H1 (cell line): ENCODE results near the gene GSTT4. TPM values are rescaled to one million over a fixed set of nuclear protein-coding genes. Genes with fewer than 3 reads are reported as not detected.

Experiments used
- CTCF ChIA-PET: fragments of 300-600 bp; sonication (Branson Sonifier 250); formaldehyde crosslinking; loops from one replicate; lab custom pipeline; 2021; ENCODE audit not compliant: partially characterized antibody; lab: Charles Lee
- POLR2A ChIA-PET: fragments of 300-600 bp; sonication (Branson Sonifier 250); formaldehyde crosslinking; loops from one replicate; lab custom pipeline; 2021; ENCODE audit warnings: inconsistent platforms; ENCODE audit not compliant: partially characterized antibody; lab: Charles Lee
- DNase-seq, 2 experiments: peaks; one replicate each; pipeline versions ENCODE4 v3.0.0 to v3.0.0-alpha.2; 2010 to 2022; ENCODE audit warnings: low spot score in 2 of 2, low read depth in 1 of 2, mixed read lengths in 1 of 2
- FAIRE-seq: peaks from 2 replicates; lab custom pipeline; 2011; peaks lifted over from hg19 to GRCh38; lab: Jason Lieb, UNC
- H2AFZ ChIP-seq: 2 replicates; pipeline ENCODE4 v1.8.1; 2012; ENCODE audit warnings: low read length, inconsistent platforms
- H2AK5ac ChIP-seq: 2 replicates; pipeline ENCODE4 v1.6.1; 2013; ENCODE audit warnings: low read depth, low read length
- H2BK120ac ChIP-seq: replicated peaks from 2 replicates; pipeline ENCODE3; 2013; ENCODE audit warnings: low read depth, low read length, inconsistent platforms
- H2BK12ac ChIP-seq: 2 replicates; pipeline ENCODE4 v1.6.1; 2013; ENCODE audit warnings: low read depth, low read length
- H2BK15ac ChIP-seq: 2 replicates; pipeline ENCODE4 v1.6.1; 2013; ENCODE audit warnings: low read length
- H2BK20ac ChIP-seq: 2 replicates; pipeline ENCODE4 v1.6.1; 2013; ENCODE audit warnings: low read length
- H2BK5ac ChIP-seq: 2 replicates; pipeline ENCODE4 v1.6.1; 2013; ENCODE audit warnings: low read depth, low read length
- H3K14ac ChIP-seq: 2 replicates; pipeline ENCODE4 v1.6.1; 2013; ENCODE audit warnings: inconsistent platforms; ENCODE audit not compliant: insufficient read length
- H3K18ac ChIP-seq: 2 replicates; pipeline ENCODE4 v1.6.1; 2013; ENCODE audit warnings: low read length; ENCODE audit errors: extremely low read depth
- H3K23ac ChIP-seq: 2 replicates; pipeline ENCODE4 v1.6.1; 2013; ENCODE audit warnings: inconsistent platforms; ENCODE audit not compliant: insufficient read length
- H3K23me2 ChIP-seq: 2 replicates; pipeline ENCODE4 v1.6.1; 2013; ENCODE audit warnings: low read depth, low read length
- H3K27ac ChIP-seq: 2 replicates; pipeline ENCODE4 v1.6.1; 2011; ENCODE audit warnings: low read depth, low read length, inconsistent platforms
- H3K27me3 ChIP-seq, 4 experiments: replicated peaks in 1 of 4; 1 replicate in 1 of 4; 2 replicates in 3 of 4; pipeline versions ENCODE4 v1.6.1 to v1.8.1; 2011 to 2013; ENCODE audit warnings: low read length in 3 of 4, mild to moderate bottlenecking in 3 of 4, inconsistent platforms in 2 of 4, mixed read lengths in 2 of 4, moderate library complexity in 1 of 4; ENCODE audit not compliant: control insufficient read depth in 3 of 4, insufficient read depth in 3 of 4; ENCODE audit errors: extremely low read depth in 1 of 4
- H3K36me3 ChIP-seq, 4 experiments: 2 replicates each; pipeline versions ENCODE4 v1.6.1 to v1.8.1; 2011 to 2013; ENCODE audit warnings: mild to moderate bottlenecking in 4 of 4, low read length in 3 of 4, moderate library complexity in 2 of 4, control low read depth in 1 of 4, inconsistent platforms in 1 of 4; ENCODE audit not compliant: insufficient read depth in 4 of 4, control insufficient read depth in 2 of 4
- H3K4ac ChIP-seq: replicated peaks from 2 replicates; pipeline ENCODE3; 2013; ENCODE audit warnings: low read length, low read depth, mixed read lengths, inconsistent platforms; ENCODE audit not compliant: insufficient read length
- H3K4me1 ChIP-seq, 4 experiments: replicated peaks in 1 of 4; 1 replicate in 1 of 4; 2 replicates in 3 of 4; pipeline versions ENCODE4 v1.6.1 to v1.8.1; 2011 to 2013; ENCODE audit warnings: low read length in 3 of 4, inconsistent platforms in 2 of 4, mixed read lengths in 1 of 4; ENCODE audit not compliant: insufficient read depth in 4 of 4, control insufficient read depth in 3 of 4
- H3K4me2 ChIP-seq, 2 experiments: 2 replicates each; pipeline versions ENCODE4 v1.6.1 to v1.8.1; 2011 to 2013; ENCODE audit warnings: low read depth in 2 of 2, low read length in 2 of 2, control low read depth in 1 of 2, inconsistent platforms in 1 of 2, mild to moderate bottlenecking in 1 of 2; ENCODE audit not compliant: insufficient read depth in 1 of 2
- H3K4me3 ChIP-seq, 4 experiments: fragments of 200-600, 300-600 bp in 1 of 4; sonication (generic), shearing (Covaris generic), sonication (Bioruptor Twin) in 1 of 4; 2 replicates each; pipeline versions ENCODE4 v1.5.1 to v1.8.1; 2011 to 2016; ENCODE audit warnings: low read length in 4 of 4, low read depth in 3 of 4, control low read depth in 2 of 4, inconsistent platforms in 2 of 4, mild to moderate bottlenecking in 2 of 4, mixed read lengths in 1 of 4, moderate library complexity in 1 of 4; ENCODE audit not compliant: insufficient read depth in 2 of 4; ENCODE audit errors: extremely low read depth in 1 of 4
- H3K56ac ChIP-seq: replicated peaks from 2 replicates; pipeline ENCODE3; 2013; ENCODE audit warnings: low read depth, mild to moderate bottlenecking, mixed read lengths, low read length, inconsistent platforms; ENCODE audit not compliant: insufficient read length
- H3K79me1 ChIP-seq: 2 replicates; pipeline ENCODE4 v1.6.1; 2013; ENCODE audit warnings: low read depth, low read length, control low read depth
- H3K79me2 ChIP-seq, 2 experiments: 2 replicates each; pipeline versions ENCODE4 v1.6.1 to v1.8.1; 2012 to 2013; ENCODE audit warnings: low read length in 2 of 2, mild to moderate bottlenecking in 2 of 2, inconsistent platforms in 1 of 2; ENCODE audit not compliant: insufficient read depth in 2 of 2, control insufficient read depth in 1 of 2
- H3K9ac ChIP-seq, 4 experiments: replicated peaks in 1 of 4; 1 replicate in 1 of 4; 2 replicates in 3 of 4; pipeline versions ENCODE4 v1.6.1 to v1.8.1; 2011 to 2013; ENCODE audit warnings: low read depth in 3 of 4, low read length in 3 of 4, control low read depth in 2 of 4, mild to moderate bottlenecking in 2 of 4, moderate library complexity in 2 of 4, inconsistent platforms in 1 of 4; ENCODE audit errors: extremely low read depth in 1 of 4
- H3K9me3 ChIP-seq, 2 experiments: 2 replicates each; pipeline versions ENCODE4 v1.6.1 to v1.8.1; 2012 to 2013; ENCODE audit warnings: mild to moderate bottlenecking in 2 of 2, moderate library complexity in 2 of 2, control low read depth in 1 of 2, inconsistent platforms in 1 of 2, low read depth in 1 of 2, low read length in 1 of 2, mixed read lengths in 1 of 2; ENCODE audit not compliant: insufficient read depth in 2 of 2
- H4K20me1 ChIP-seq, 2 experiments: replicated peaks in 1 of 2; 2 replicates each; pipeline versions ENCODE3 to v1.8.1; 2011 to 2013; ENCODE audit warnings: inconsistent platforms in 2 of 2, low read length in 2 of 2, mild to moderate bottlenecking in 1 of 2; ENCODE audit not compliant: insufficient read depth in 2 of 2, control insufficient read depth in 1 of 2
- H4K5ac ChIP-seq: 2 replicates; pipeline ENCODE4 v1.6.1; 2013; ENCODE audit warnings: low read length, low read depth, mixed read lengths, inconsistent platforms; ENCODE audit not compliant: insufficient read length
- H4K8ac ChIP-seq: 2 replicates; pipeline ENCODE4 v1.8.0; 2013; ENCODE audit warnings: mild to moderate bottlenecking, moderate library complexity, low read length, inconsistent platforms; ENCODE audit not compliant: insufficient read depth; ENCODE audit errors: extremely low read depth
- H4K91ac ChIP-seq: replicated peaks from 2 replicates; pipeline ENCODE3; 2013; ENCODE audit warnings: low read length, mixed read lengths, inconsistent platforms; ENCODE audit not compliant: insufficient read length
- CHD1 ChIP-seq: IDR thresholded peaks from 2 replicates; pipeline ENCODE4 v1.6.1; 2012; ENCODE audit warnings: low read depth, low read length, improper control_type of control experiment
- CREB1 ChIP-seq: IDR thresholded peaks from 2 replicates; pipeline ENCODE4 v1.6.1; 2012; ENCODE audit warnings: inconsistent platforms
- CTCF ChIP-seq, 3 experiments: IDR thresholded peaks; 1 replicate in 2 of 3; 2 replicates in 1 of 3; pipeline versions ENCODE4 v1.5.1 to v1.6.1; 2011; ENCODE audit warnings: low read length in 3 of 3, mild to moderate bottlenecking in 3 of 3, inconsistent platforms in 2 of 3, low read depth in 1 of 3, moderate library complexity in 1 of 3; ENCODE audit not compliant: insufficient read depth in 1 of 3; ENCODE audit errors: control extremely low read depth in 1 of 3
- NANOG ChIP-seq: IDR thresholded peaks from 2 replicates; pipeline ENCODE4 v1.6.1; 2011; ENCODE audit warnings: low read length, low read depth, mild to moderate bottlenecking, inconsistent platforms; ENCODE audit not compliant: insufficient read depth, poor library complexity, severe bottlenecking
- RNF2 ChIP-seq: fragments of 200-900, 300-1000 bp; sonication (generic); IDR thresholded peaks from 2 replicates; pipeline ENCODE4 v1.7.1; 2016; ENCODE audit warnings: borderline replicate concordance, low read depth, mild to moderate bottlenecking, antibody characterized with exemption, low read length; ENCODE audit not compliant: poor library complexity, severe bottlenecking; ENCODE audit errors: missing control alignments
- SP2 ChIP-seq: IDR thresholded peaks from 2 replicates; pipeline ENCODE4 v1.6.1; 2012; ENCODE audit warnings: mild to moderate bottlenecking, low read length, inconsistent platforms
- TBP ChIP-seq: IDR thresholded peaks from 2 replicates; pipeline ENCODE4 v1.6.1; 2011; ENCODE audit warnings: low read depth, low read length, improper control_type of control experiment
- USF2 ChIP-seq: IDR thresholded peaks from 2 replicates; pipeline ENCODE4 v1.6.1; 2011; ENCODE audit warnings: low read length, improper control_type of control experiment
- WGBS, 2 experiments: shearing (Covaris generic) in 1 of 2; methylation state at CpG; one replicate each; pipeline versions ENCODE4 v1.1.6 to v1.1.7; 2013 to 2015; ENCODE audit warnings: low lambda C conversion rate in 2 of 2, mixed read lengths in 2 of 2, inconsistent platforms in 1 of 2, low coverage in 1 of 2, missing lambda C conversion rate in 1 of 2; ENCODE audit not compliant: insufficient replicate concordance in 2 of 2, insufficient coverage in 1 of 2, insufficient read length in 1 of 2; ENCODE audit errors: extremely low coverage in 1 of 2, missing lambda C conversion rate in 1 of 2; 5-methylcytosine and 5-hydroxymethylcytosine counted together
- polyA plus RNA-seq, 7 experiments: library from polyadenylated mRNA; depleted of rRNA in 3 of 7; stranded (reverse) in 5 of 7; unstranded in 2 of 7; fragments of >200 nt in 5 of 7; fragments of 200-250 nt in 2 of 7; gene quantifications; 1 replicate in 5 of 7; 2 replicates in 1 of 7; 4 replicates in 1 of 7; pipeline versions ENCODE4 v1.2.1 to v1.2.3, GENCODE V29; 2011 to 2013; ENCODE audit warnings: missing spikeins in 2 of 7, mixed read lengths in 2 of 7
- total RNA-seq: library from RNA; stranded (reverse); fragmentation: NEBNext Ultra II Directional; extraction: Animal tissue kit (Norgen Biotek cat#: 25700); gene quantifications from 2 replicates; pipeline ENCODE4 v1.2.1, GENCODE V29; 2021

Gene GSTT4
- total and polyA plus RNA-seq, 2 of the 8 experiments (the other 6 are each of a cell fraction or from before 2014, with no cell fraction given) = 0.14 TPM; not detected in 1

- no peak overlapping the region for H2BK120ac ChIP-seq
- no peak overlapping the region for H3K56ac ChIP-seq
- no peak overlapping the region for H2BK15ac ChIP-seq
- no peak overlapping the region for H2BK20ac ChIP-seq
- H3K4me1 ChIP-seq = peaks cover 0 to 3% (median 0%) of the 10 kb centered on the region in 4 experiments; a peak in 2 of 7 replicates
- H3K4me3 ChIP-seq = no peak overlapping the region
- H2BK12ac ChIP-seq = no peak overlapping the region
- H2AFZ ChIP-seq = no peak overlapping the region
- no peak overlapping the region for H3K4me2 ChIP-seq
- no peak overlapping the region for H4K91ac ChIP-seq
- no peaks in the 10 kb centered on the region for H4K20me1 ChIP-seq
- POLR2A ChIA-PET = no interaction called here
- no peaks in the 10 kb centered on the region for H3K79me2 ChIP-seq
- no peak overlapping the region for H3K18ac ChIP-seq
- no peak overlapping the region for H3K27ac ChIP-seq
- no peak overlapping the region for H3K14ac ChIP-seq
- H2BK5ac ChIP-seq = no peak overlapping the region
- peaks cover 0 to under 1% (median 0%) of the 10 kb centered on the region in 4 experiments; a peak in 1 of 7 replicates for H3K27me3 ChIP-seq
- 95% methylated on average over 3 of the region's 3 CpGs; no CpG with 5 or more reads in 1 of the 2 experiments for WGBS, 2 experiments
- no peak overlapping the region for H3K4ac ChIP-seq
- FAIRE-seq (no peak), DNase-seq (no peak)
- CTCF ChIA-PET = no interaction called here
- no peak overlapping the region for H3K23ac ChIP-seq
- H4K5ac ChIP-seq = no peak overlapping the region
- H3K9ac ChIP-seq = no peak overlapping the region
- no peak for TF ChIP-seq RNF2
- no peak for TF ChIP-seq USF2
- TF ChIP-seq CTCF (IDR thresholded peaks at IDR 0.05; ENCODE audit: control extremely low read depth in 1 of 3, insufficient read depth in 1 of 3, low read depth in 1 of 3, low read length in 3 of 3) = no peak
- no peak for TF ChIP-seq TBP
- TF ChIP-seq CHD1 = no peak
- TF ChIP-seq NANOG = no peak
- no peak for TF ChIP-seq CREB1
- TF ChIP-seq SP2 = no peak
- no peak overlapping the region for H2AK5ac ChIP-seq
- no peaks in the 10 kb centered on the region for H3K23me2 ChIP-seq
- H3K36me3 ChIP-seq = no peaks in the 10 kb centered on the region
- no peaks in the 10 kb centered on the region for H3K79me1 ChIP-seq
- H3K9me3 ChIP-seq = no peaks in the 10 kb centered on the region; a peak in 1 of 4 replicates
- H4K8ac ChIP-seq = no peak overlapping the region
These were observed 8.2 kb downstream of the GSTT4 start for GRCh38 chr22:23997092-23997491.
